Activated naive CD8-positive, alpha-beta T cell (primary cell): Measurements from ENCODE around the gene DCTD.

Experiments
- H3K27ac Mint-ChIP-seq: one replicate; pipeline ENCODE4 v1.8.0; 2021; ENCODE audit warnings: mixed read lengths
- H3K27me3 Mint-ChIP-seq: one replicate; pipeline ENCODE4 v1.8.0; 2021; ENCODE audit warnings: mixed read lengths
- H3K36me3 Mint-ChIP-seq: one replicate; pipeline ENCODE4 v1.8.0; 2021; ENCODE audit warnings: mixed read lengths
- H3K4me1 Mint-ChIP-seq: one replicate; pipeline ENCODE4 v1.8.0; 2021; ENCODE audit warnings: low read depth, mixed read lengths
- H3K4me3 Mint-ChIP-seq: one replicate; pipeline ENCODE4 v1.8.0; 2021; ENCODE audit warnings: mild to moderate bottlenecking, mixed read lengths
- H3K9me3 Mint-ChIP-seq: one replicate; pipeline ENCODE4 v1.8.0; 2021; ENCODE audit warnings: low read depth, mixed read lengths

The DCTD gene

DNA sequence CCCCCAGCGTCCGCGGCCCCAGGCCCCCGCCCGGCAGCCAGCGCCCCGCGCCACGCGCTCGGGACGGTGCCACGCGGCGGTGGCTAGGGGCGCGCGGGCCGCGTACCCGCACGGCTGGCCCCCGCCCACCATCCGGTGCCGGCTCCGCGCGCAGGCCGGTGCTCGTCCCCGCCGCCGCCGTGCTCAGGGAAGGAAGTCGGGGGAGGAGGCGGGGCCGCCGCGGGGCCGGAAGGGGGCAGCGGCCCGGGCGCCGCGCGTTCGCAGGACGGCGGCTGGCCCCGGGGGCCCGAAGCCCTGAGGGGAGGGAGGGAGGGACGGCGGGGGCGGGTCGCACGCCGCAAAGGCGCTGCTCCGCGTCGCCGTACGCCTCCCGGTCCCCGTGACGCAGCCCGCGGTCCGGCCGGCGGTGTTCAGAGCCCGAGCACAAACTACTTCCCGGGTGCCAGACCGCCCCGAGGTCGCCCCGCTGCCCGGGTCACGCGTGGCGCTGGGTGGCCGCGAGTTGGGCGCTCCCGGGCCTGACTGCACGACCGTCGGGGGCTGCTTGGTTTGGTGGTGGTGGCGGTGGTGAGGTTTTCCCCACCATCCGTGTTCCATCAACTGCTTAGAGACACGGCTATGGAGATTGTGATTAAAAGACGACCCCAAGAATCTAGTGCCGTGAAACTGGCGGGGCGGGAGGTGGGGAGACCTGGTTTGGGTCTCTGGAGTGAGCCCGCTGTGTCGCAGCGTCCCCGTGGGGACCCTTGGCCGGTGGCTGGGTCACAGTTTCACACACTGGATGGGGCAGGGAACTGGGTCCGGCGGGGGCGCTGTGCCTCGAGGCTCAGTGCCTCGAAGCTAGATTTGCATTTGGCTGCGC lies at the start of gene DCTD:
Gene DCTD, minus strand, starts transcription at position 205 of the 862 bp plus-strand sequence. CDS start 1,818 bp downstream, outside the sequence.
- peak within 1 kb of the TSS; percentile 89 for H3K4me3 Mint-ChIP-seq
- H3K27me3 Mint-ChIP-seq: no peaks in the 10 kb centered on the region
- peaks cover 8% of the 10 kb centered on the region for H3K36me3 Mint-ChIP-seq
- peak within 1 kb of the TSS; percentile 96 for H3K27ac Mint-ChIP-seq
- no peaks in the 10 kb centered on the region for H3K9me3 Mint-ChIP-seq
- peaks cover 58% of the 10 kb centered on the region for H3K4me1 Mint-ChIP-seq

DNA sequence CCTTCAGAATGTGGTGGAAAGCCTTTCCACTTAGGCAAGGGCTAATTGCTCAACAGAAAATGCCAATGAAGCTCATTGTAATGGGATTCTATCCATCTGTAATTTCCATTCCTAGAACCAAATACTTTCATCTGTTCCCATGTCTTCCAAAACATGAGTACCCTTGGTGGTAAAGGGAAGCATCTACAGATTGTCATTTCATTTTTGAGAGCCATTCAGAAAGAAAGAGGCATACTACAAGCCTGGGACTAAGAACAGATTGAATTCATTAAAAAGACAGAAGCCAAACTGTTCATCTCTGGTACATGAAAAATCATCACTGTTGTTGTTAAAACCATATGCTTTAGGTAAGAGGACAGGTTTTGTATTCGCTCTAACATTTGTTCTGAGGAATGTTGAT lies 43.6 kb upstream of the DCTD start:
- Mint-ChIP-seq H3K4me1 (no peaks in the 10 kb centered on the region), H3K36me3 (peaks cover 3% of the 10 kb centered on the region), H3K27ac (no peak overlapping the region), H3K4me3 (no peak overlapping the region), H3K9me3 (peaks cover 15% of the 10 kb centered on the region), H3K27me3 (peaks cover 10% of the 10 kb centered on the region)

DNA sequence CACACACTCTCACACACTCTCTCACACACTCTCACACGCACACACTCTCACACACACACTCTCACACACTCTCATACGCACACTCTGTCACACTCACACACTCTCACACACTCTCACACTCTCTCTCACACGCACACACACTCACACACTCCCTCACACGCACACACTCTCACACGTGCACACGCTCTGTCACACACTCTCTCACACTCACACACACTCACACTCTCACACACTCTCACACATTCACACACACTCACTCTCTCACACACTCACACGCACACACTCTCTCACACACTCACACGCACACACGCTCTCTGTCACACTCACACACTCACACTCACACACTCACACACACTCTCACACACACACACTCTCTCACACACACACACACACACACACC lies 43.0 kb upstream of the DCTD start:
- no peak overlapping the region for H3K4me3 Mint-ChIP-seq
- peaks cover 7% of the 10 kb centered on the region for H3K27me3 Mint-ChIP-seq
- no peaks in the 10 kb centered on the region for H3K4me1 Mint-ChIP-seq
- peaks cover 15% of the 10 kb centered on the region for H3K9me3 Mint-ChIP-seq
- peaks cover 3% of the 10 kb centered on the region for H3K36me3 Mint-ChIP-seq
- no peak overlapping the region for H3K27ac Mint-ChIP-seq

DNA sequence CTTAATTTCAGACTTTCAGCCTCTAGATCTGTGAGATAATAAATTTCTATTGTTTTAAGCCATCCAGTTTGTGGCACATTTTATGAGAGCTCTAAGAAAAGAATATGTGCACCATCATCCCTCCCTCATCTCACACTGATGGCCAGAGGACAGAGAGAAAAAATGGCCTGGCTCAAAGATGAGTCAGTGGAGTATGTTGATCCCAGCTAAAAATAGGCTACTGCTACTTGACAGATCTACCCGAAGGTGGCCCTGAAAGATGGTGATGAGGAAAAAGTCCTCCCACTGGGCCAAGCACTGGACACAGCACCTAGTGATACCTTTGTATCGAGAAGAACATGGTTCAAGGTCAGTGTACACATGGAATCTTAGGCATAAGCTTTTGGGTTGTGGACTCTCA lies 38.2 kb upstream of the DCTD start:
- H3K36me3 Mint-ChIP-seq: peaks cover 3% of the 10 kb centered on the region
- no peak overlapping the region for H3K4me3 Mint-ChIP-seq
- peaks cover 8% of the 10 kb centered on the region for H3K9me3 Mint-ChIP-seq
- H3K27ac Mint-ChIP-seq: no peak overlapping the region
- no peaks in the 10 kb centered on the region for H3K27me3 Mint-ChIP-seq
- H3K4me1 Mint-ChIP-seq: no peaks in the 10 kb centered on the region

DNA sequence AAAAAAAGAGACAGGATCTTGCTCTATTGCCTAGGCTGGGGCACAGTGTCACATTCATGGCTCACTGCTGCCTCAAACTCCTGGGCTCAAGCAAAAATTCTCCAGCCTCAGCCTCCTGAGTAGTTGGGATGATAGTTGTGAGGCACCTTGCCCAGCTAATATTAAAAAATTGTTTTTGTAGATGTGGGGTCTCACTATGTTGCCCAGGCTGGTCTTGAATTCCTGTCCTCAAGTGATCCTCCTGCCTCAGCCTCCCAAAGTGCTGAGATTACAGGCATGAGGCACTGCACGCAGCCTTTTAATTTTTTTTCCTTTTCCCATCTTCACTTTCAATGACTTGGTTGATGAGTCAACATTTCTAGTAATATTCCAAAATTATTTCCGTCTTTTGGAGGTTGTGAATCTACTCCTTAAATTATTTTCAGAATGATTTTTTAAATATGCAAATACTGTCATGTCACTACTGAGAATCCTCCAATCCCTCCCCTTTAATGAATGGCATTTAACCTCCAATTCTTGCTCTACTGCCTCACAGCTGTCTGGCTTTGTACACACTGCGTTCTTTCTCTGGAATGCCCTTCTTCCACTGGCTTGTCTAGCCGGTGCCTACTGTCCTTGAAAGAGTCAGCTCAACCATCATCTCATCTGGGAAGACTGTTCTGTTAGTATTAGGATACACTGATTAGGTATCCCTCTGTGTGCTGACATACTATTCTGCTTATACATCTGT lies 27.5 kb upstream of the DCTD start:
- H3K27me3 Mint-ChIP-seq: peaks cover 6% of the 10 kb centered on the region
- H3K4me1 Mint-ChIP-seq: no peaks in the 10 kb centered on the region
- no peak overlapping the region for H3K27ac Mint-ChIP-seq
- H3K4me3 Mint-ChIP-seq: no peak overlapping the region
- H3K36me3 Mint-ChIP-seq: no peaks in the 10 kb centered on the region
- H3K9me3 Mint-ChIP-seq: no peaks in the 10 kb centered on the region

DNA sequence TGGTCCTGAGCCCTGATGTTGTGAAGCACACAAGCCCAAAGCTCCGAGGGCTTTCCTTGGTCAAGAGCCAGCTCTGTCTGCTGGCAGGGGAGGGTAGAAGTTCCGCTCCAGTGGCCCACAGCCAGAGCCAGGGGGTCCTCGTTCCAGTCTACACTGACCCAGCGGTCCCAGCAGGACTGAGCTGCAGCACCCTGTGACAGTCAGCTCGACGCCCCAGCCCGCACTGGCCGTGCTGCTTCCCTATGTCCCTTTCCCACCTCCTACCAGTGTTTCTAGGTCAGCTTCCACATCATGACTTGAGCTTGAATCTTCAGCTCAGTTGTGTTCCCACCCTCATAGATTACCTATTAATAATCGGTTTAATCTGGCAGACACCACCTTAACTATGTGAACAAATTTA lies 22.5 kb upstream of the DCTD start:
- H3K4me3 Mint-ChIP-seq: no peak overlapping the region
- peaks cover 1% of the 10 kb centered on the region for H3K4me1 Mint-ChIP-seq
- no peaks in the 10 kb centered on the region for H3K9me3 Mint-ChIP-seq
- no peak overlapping the region for H3K27ac Mint-ChIP-seq
- H3K36me3 Mint-ChIP-seq: no peaks in the 10 kb centered on the region
- peaks cover under 1% of the 10 kb centered on the region for H3K27me3 Mint-ChIP-seq

- H3K36me3 Mint-ChIP-seq: no peaks in the 10 kb centered on the region
- no peak overlapping the region for H3K4me3 Mint-ChIP-seq
- no peak overlapping the region for H3K27ac Mint-ChIP-seq
- no peaks in the 10 kb centered on the region for H3K9me3 Mint-ChIP-seq
- H3K27me3 Mint-ChIP-seq: no peaks in the 10 kb centered on the region
- H3K4me1 Mint-ChIP-seq: peaks cover 1% of the 10 kb centered on the region
Measured at GRCh38 chr4:182938205-182938645, 21.0 kb upstream of the DCTD start.

- Mint-ChIP-seq H3K36me3 (no peaks in the 10 kb centered on the region), H3K4me3 (no peak overlapping the region), H3K4me1 (peaks cover 1% of the 10 kb centered on the region), H3K9me3 (no peaks in the 10 kb centered on the region), H3K27ac (no peak overlapping the region), H3K27me3 (no peaks in the 10 kb centered on the region)
Measured at GRCh38 chr4:182937268-182938204, 20.4 kb upstream of the DCTD start.

DNA sequence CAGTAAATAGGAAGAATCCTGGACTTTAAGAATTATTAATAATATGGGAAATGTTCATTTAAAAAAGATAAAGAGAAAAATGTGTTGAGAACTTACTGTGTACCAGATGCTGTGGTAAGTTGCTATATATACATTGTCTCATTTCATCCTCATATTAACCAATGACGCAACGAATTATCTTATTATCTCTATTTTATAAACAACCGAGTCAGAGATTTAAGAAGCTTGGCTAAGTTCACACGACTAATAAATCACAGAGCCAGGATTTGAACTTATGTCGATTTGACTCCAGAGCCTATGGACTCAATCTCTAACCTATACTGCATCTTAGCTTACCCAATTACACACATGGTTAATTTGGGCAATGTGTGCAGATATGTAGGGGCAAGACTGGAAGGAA lies 15.5 kb upstream of the DCTD start:
- Mint-ChIP-seq H3K36me3 (no peaks in the 10 kb centered on the region), H3K4me1 (peaks cover 1% of the 10 kb centered on the region), H3K9me3 (no peaks in the 10 kb centered on the region), H3K27ac (no peak overlapping the region), H3K4me3 (no peak overlapping the region), H3K27me3 (no peaks in the 10 kb centered on the region)

DNA sequence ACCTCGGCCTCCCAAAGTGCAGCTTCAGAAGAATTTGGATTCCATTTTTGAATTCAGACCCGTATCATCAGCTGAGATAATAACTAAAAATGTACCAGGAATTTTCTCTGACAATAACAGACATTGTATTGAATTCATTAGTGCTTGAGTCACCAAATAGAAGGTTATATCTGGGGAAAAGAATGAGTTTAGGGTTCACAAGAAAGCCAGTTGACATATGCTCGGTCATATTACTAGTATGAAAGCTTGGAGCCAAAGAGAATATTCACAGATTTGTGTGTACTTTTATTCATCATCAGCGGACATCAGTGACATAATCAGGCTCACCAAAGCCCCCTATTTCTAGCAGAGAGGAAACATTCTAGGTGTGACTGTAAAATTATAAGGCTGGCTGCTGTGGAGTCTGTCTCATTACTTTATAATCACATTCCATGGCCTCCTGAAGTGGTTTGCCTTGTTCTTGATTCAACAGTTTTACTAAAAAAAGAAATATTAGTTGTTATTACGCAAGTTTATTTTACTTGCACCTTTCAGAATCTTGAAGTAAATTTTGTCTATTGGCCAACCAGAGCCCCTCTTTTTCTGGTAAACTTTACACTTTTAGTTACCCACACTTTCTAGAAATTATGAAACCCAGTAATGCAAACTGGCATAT lies 14.6 kb upstream of the DCTD start:
- Mint-ChIP-seq H3K36me3 (no peaks in the 10 kb centered on the region), H3K4me1 (no peaks in the 10 kb centered on the region), H3K9me3 (no peaks in the 10 kb centered on the region), H3K27me3 (no peaks in the 10 kb centered on the region), H3K27ac (no peak overlapping the region), H3K4me3 (no peak overlapping the region)

GRCh38 chr4:182930889-182931288 lies 13.7 kb upstream of the DCTD start:
- Mint-ChIP-seq H3K36me3 (no peaks in the 10 kb centered on the region), H3K4me1 (no peaks in the 10 kb centered on the region), H3K27ac (no peak overlapping the region)

DNA sequence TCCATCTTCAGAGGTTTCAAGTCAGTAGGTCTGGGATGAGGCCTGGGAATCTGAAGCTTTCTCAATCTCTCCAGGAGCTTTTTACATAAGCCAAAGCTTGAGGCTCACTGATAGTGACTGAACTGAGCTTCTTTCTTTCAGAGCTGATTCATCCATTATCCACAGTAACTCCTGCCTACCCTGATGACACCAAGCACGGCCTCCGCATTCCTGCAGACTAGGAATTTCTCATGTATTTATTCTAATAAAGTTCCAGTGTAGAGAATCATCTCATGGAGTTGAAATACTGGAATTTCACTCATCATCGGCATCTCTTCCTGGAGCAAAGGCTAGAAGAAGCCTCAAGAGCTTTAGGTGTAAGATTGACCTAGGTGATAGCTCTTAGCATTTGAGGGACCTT lies 12.1 kb upstream of the DCTD start:
- H3K27me3 Mint-ChIP-seq: no peaks in the 10 kb centered on the region

More at GRCh38 chr4:182930889-182931288, 13.7 kb upstream of the DCTD start:
- H3K9me3 Mint-ChIP-seq: no peaks in the 10 kb centered on the region
- H3K4me3 Mint-ChIP-seq: no peak overlapping the region
- no peaks in the 10 kb centered on the region for H3K27me3 Mint-ChIP-seq

GRCh38 chr4:182928061-182928460 lies 10.9 kb upstream of the DCTD start:
- peaks cover 2% of the 10 kb centered on the region for H3K4me1 Mint-ChIP-seq
- H3K9me3 Mint-ChIP-seq: no peaks in the 10 kb centered on the region
- H3K4me3 Mint-ChIP-seq: no peak overlapping the region
- no peaks in the 10 kb centered on the region for H3K27me3 Mint-ChIP-seq
- H3K36me3 Mint-ChIP-seq: no peaks in the 10 kb centered on the region
- no peak overlapping the region for H3K27ac Mint-ChIP-seq

More for the DNA sequence above, 12.1 kb upstream of the DCTD start:
- no peak overlapping the region for H3K27ac Mint-ChIP-seq
- H3K4me1 Mint-ChIP-seq: peaks cover 2% of the 10 kb centered on the region
- no peaks in the 10 kb centered on the region for H3K36me3 Mint-ChIP-seq
- H3K4me3 Mint-ChIP-seq: no peak overlapping the region
- no peaks in the 10 kb centered on the region for H3K9me3 Mint-ChIP-seq

GRCh38 chr4:182927505-182927904 lies 10.3 kb upstream of the DCTD start:
- no peaks in the 10 kb centered on the region for H3K27me3 Mint-ChIP-seq
- H3K4me1 Mint-ChIP-seq: peaks cover 2% of the 10 kb centered on the region
- H3K9me3 Mint-ChIP-seq: no peaks in the 10 kb centered on the region
- H3K27ac Mint-ChIP-seq: no peak overlapping the region
- no peak overlapping the region for H3K4me3 Mint-ChIP-seq
- H3K36me3 Mint-ChIP-seq: no peaks in the 10 kb centered on the region
